Measurements from ENCODE around the gene STING1.
"Not testable (repeated sequence)": the region's sequence is repeated elsewhere in the genome, so short reads cannot be mapped to it uniquely, and the experiment has no call there.

Gene STING1

DNA sequence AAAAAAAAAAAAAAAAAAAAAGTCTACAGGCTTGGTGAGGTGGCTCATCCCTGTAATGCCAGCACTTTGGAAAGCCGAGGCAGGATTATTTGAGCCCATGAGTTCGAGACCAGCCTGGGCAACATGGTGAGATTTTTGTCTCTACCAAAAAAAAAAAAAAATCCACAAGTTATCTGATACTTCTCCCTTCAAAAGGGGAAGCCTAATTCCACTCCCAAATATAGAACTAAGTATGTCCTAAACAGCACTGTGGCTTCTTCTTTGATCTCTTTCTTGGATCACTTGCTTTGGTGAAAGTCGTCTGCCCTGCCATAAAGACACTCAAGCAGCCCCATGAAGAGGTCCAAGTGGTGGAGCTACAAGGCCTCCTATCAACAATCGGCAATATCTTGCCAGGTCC, 18.8 kb upstream of the STING1 start:
- no peak for DNase-seq (ENCODE audit: extremely low read depth, low read depth)
- no peak for TF ChIP-seq CTCF (IDR thresholded peaks at IDR 0.05; ENCODE audit: low read depth, low read length)

DNA sequence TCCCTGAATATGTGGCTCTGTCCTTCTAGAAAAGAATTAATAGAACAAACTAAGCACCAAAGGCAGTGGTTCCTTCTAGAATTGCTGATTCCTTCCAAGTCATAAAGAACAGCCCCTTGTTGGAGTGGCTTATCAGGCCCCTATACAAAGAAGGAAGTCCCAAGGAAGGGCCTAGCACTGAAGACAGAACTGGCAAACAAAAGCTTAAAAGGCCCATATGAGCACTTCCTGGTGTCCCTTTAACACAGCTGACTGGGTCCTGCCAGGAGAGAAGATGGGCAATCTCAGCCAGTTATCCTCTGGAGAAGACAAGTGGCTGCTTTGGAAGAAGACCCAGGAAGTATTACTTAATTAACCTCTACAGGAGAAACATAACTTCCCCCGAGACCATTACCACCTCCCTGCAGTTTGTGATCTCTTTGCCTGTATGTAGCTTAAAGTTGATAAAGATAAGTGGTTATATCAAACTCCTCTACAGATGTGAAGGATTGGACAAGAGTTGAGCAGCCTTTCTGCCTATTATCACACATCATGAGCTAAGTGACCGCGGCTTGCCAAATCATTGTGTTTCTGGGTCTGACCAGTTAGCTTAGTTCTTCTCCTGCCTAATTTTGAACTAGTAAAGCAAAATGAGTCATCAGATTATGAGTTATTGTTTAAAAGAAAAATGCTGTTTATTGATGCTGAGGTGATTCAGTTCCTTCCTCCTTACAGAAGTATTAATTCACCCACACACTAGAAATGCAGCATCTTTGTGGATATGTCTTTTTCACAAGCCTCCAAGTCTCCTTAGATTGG, 13.3 kb upstream of the STING1 start:
- TF ChIP-seq CTCF (IDR thresholded peaks at IDR 0.05; ENCODE audit: low read depth, low read length): no peak
- DNase-seq (ENCODE audit: extremely low read depth, low read depth): no peak

- TF ChIP-seq CTCF (IDR thresholded peaks at IDR 0.05; ENCODE audit: low read depth, low read length): no peak
- DNase-seq (ENCODE audit: extremely low read depth, low read depth): no peak
Observed at GRCh38 chr5:139494832-139495231, 12.3 kb upstream of the STING1 start.

GRCh38 chr5:139494256-139494655, 11.7 kb upstream of the STING1 start:
- no peak for DNase-seq (ENCODE audit: extremely low read depth, low read depth)
- no peak for TF ChIP-seq CTCF (IDR thresholded peaks at IDR 0.05; ENCODE audit: low read depth, low read length)

DNA sequence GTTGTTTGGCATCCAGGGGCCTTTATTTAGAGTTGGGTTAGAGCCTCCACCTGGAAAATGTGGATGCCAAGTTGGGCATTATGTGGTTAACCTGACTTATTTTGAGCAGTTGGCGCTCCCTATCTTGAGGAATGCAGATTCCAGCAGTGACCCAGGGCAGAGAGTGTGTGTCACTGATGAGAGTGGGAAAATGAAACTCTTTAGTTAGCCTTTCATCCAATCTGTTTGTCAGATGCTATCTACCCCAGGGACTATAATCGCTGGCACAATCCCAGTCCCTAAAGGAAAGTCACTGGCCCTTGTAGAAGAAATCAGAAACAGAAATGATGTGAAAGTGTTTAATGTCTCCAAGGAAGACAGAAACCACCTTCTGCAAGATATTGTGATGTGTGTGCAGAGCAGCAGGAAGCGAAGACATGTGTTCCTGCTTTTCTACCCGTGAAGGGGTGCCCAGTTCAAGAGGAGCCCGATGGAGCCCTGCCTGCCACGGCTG, 10.2 kb upstream of the STING1 start:
- DNase-seq (ENCODE audit: extremely low read depth, low read depth): peak; percentile 56
- no peak; the same call in 1 of the 2 replicates for TF ChIP-seq CTCF (IDR thresholded peaks at IDR 0.05; ENCODE audit: low read depth, low read length)

GRCh38 chr5:139488260-139488659, 5.7 kb upstream of the STING1 start:
- TF ChIP-seq CTCF (IDR thresholded peaks at IDR 0.05; ENCODE audit: low read depth, low read length): no peak
- no peak for DNase-seq (ENCODE audit: extremely low read depth, low read depth)

GRCh38 chr5:139486201-139486600, 3.6 kb upstream of the STING1 start:
- no peak for DNase-seq (ENCODE audit: extremely low read depth, low read depth)

GRCh38 chr5:139482890-139483208, 291 bp upstream of the STING1 start:
- DNase-seq (ENCODE audit: extremely low read depth, low read depth): not testable (repeated sequence)

More at GRCh38 chr5:139486201-139486600, 3.6 kb upstream of the STING1 start:
- TF ChIP-seq CTCF (IDR thresholded peaks at IDR 0.05; ENCODE audit: low read depth, low read length): no peak

Measured in AG09319 (cell line).